ENCODE data around the gene P3H4. TPM values are rescaled to one million over a fixed set of nuclear protein-coding genes. Genes with fewer than 3 reads are reported as not detected.

The P3H4 gene
- total RNA-seq, 1 experiment from 2014 or later: 29.6 TPM

DNA sequence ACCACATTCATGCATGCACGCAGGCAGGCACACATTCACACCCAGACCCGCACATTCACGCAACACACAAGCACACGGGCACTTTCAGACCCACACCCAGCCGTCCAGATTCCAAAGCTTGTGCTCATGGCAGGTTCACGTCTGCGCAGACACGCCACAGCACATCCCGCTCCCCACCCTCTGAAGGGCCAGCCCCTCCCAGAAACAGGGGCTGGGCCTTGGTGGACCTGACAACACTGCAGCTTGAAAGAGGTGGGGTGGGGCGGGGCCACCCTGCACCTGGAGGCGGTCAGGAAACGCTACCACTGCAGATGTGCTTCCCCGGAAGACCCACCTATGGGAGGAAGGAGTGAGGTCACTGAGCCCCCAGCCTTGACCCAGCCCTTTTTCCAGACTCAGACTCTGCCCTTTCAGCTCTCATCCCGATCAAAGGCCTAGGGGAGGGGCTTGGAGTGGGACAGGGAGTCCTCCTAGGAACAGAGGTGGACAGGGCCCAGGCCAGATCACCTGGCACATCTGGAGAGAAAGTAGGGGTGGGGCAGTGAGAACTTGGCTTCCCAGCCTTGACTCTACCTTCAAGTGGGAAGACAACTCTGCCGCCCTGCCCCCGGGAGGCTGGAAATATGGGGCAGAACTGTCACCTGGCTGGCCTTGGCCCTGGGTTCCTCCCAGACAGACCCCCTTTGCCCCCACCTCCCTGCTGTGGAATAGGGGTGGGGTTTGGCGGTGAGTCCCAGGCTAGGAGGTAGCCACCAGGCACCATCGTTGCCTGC lies 11.0 kb downstream of the P3H4 start:
- Histone ChIP-seq H3K79me2 (ENCODE audit: low read length) (no peaks in the 10 kb centered on the region), H3K27ac (ENCODE audit: low read length) (peak overlapping the region; percentile 90), H3K4me3 (ENCODE audit: low read length) (peak overlapping the region; percentile 52; the same call in 1 of the 2 replicates), H4K20me1 (ENCODE audit: low read length) (no peaks in the 10 kb centered on the region), H3K9ac (ENCODE audit: low read length) (peak overlapping the region; percentile 61), H3K9me3 (ENCODE audit: low read length) (no peaks in the 10 kb centered on the region), H3K4me1 (ENCODE audit: insufficient read depth, low read length) (peaks cover 29% of the 10 kb centered on the region), H3K9me2 (replicated peaks; ENCODE audit: low read length) (no peaks in the 10 kb centered on the region), H3F3A (ENCODE audit: low read length, unreplicated experiment) (no peaks in the 10 kb centered on the region), H2AFZ (ENCODE audit: low read length) (no peak overlapping the region), H3K27me3 (ENCODE audit: low read length) (no peaks in the 10 kb centered on the region), H3K36me3 (ENCODE audit: low read depth, low read length) (no peaks in the 10 kb centered on the region), H3K4me2 (ENCODE audit: low read length) (peak overlapping the region; percentile 82)
- BruUV-seq (replicated peaks): TSS peak; percentile 100
- ChIA-PET POLR2A (ENCODE audit: unreplicated experiment) (interaction anchor here (0.6 to 1.8 kb wide), 2 partner anchors 15 to 28 kb away, joined by 3 to 26 read pairs; partner anchors contain the start of gene JUP), CTCF (interaction anchor here (0.6 to 1.8 kb wide), 6 partner anchors 15 to 107 kb away, joined by 3 to 15 read pairs (median 5); partner anchors contain the start of gene JUP)
- intact Hi-C loops (cut with micrococcal nuclease): loop anchor here (1.0 to 2.0 kb wide), 3 partner anchors 14 to 62 kb away; partner anchors contain the start of gene JUP
- TF ChIP-seq EZH2 (IDR thresholded peaks at IDR 0.05; ENCODE audit: low read length, unreplicated experiment) (no peak), EZH2phosphoT487 (IDR thresholded peaks at IDR 0.05; ENCODE audit: borderline replicate concordance, low read length) (no peak)
- TF ChIP-seq, protein P1, sequence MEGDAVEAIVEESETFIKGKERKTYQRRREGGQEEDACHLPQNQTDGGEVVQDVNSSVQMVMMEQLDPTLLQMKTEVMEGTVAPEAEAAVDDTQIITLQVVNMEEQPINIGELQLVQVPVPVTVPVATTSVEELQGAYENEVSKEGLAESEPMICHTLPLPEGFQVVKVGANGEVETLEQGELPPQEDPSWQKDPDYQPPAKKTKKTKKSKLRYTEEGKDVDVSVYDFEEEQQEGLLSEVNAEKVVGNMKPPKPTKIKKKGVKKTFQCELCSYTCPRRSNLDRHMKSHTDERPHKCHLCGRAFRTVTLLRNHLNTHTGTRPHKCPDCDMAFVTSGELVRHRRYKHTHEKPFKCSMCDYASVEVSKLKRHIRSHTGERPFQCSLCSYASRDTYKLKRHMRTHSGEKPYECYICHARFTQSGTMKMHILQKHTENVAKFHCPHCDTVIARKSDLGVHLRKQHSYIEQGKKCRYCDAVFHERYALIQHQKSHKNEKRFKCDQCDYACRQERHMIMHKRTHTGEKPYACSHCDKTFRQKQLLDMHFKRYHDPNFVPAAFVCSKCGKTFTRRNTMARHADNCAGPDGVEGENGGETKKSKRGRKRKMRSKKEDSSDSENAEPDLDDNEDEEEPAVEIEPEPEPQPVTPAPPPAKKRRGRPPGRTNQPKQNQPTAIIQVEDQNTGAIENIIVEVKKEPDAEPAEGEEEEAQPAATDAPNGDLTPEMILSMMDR (conservative IDR thresholded peaks at IDR 0.05; ENCODE audit: low read depth, low read length): no peak
- ATAC-seq: peak; percentile 70
- DNase-seq: peak; percentile 94

DNA sequence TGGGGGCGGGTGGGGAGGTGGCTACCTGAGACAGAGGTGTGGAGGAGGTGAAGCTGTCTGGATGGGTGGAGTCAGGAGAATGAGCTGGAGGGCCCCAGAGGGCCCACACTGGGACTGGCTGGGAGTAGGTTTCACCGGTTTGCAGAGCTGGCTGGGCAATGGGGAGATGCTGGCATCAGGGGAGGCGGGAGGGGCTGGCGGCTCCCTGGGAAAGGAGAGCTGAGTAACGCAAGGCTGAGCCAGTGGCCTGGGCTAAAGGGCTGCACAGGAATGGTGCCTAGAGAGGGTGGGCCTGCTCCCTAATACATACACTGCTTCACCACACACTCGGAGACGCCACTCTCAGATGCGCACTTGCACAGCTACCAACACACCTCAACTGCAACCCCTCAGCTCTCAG lies 12.4 kb downstream of the P3H4 start:
- H4K20me1 ChIP-seq (ENCODE audit: low read length): no peaks in the 10 kb centered on the region
- no TSS peak for BruUV-seq (replicated peaks)
- no peak for TF ChIP-seq EZH2 (IDR thresholded peaks at IDR 0.05; ENCODE audit: low read length, unreplicated experiment)
- TF ChIP-seq, protein P1 (conservative IDR thresholded peaks at IDR 0.05; ENCODE audit: low read depth, low read length): no peak
- TF ChIP-seq EZH2phosphoT487 (IDR thresholded peaks at IDR 0.05; ENCODE audit: borderline replicate concordance, low read length): no peak
- intact Hi-C loops (cut with micrococcal nuclease): no loop called here
- no peak overlapping the region for H3K4me2 ChIP-seq (ENCODE audit: low read length)
- H3K36me3 ChIP-seq (ENCODE audit: low read depth, low read length): no peaks in the 10 kb centered on the region
- no peak overlapping the region for H3K4me3 ChIP-seq (ENCODE audit: low read length)
- H3K9me2 ChIP-seq (replicated peaks; ENCODE audit: low read length): no peaks in the 10 kb centered on the region
- peak; percentile 31 for DNase-seq
- ChIA-PET CTCF (no interaction called here), POLR2A (ENCODE audit: unreplicated experiment) (interaction anchor here (0.6 to 1.1 kb wide), 2 partner anchors 13 to 984 kb away, joined by 3 to 4 read pairs; partner anchors contain the start of gene JUP)
- H3K9ac ChIP-seq (ENCODE audit: low read length): no peak overlapping the region
- no peaks in the 10 kb centered on the region for H3F3A ChIP-seq (ENCODE audit: low read length, unreplicated experiment)
- H3K9me3 ChIP-seq (ENCODE audit: low read length): no peaks in the 10 kb centered on the region
- H3K27me3 ChIP-seq (ENCODE audit: low read length): no peaks in the 10 kb centered on the region
- peaks cover 30% of the 10 kb centered on the region for H3K4me1 ChIP-seq (ENCODE audit: insufficient read depth, low read length)
- no peak for ATAC-seq
- H3K27ac ChIP-seq (ENCODE audit: low read length): peak overlapping the region; percentile 50
- no peak overlapping the region for H2AFZ ChIP-seq (ENCODE audit: low read length)
- no peaks in the 10 kb centered on the region for H3K79me2 ChIP-seq (ENCODE audit: low read length)

DNA sequence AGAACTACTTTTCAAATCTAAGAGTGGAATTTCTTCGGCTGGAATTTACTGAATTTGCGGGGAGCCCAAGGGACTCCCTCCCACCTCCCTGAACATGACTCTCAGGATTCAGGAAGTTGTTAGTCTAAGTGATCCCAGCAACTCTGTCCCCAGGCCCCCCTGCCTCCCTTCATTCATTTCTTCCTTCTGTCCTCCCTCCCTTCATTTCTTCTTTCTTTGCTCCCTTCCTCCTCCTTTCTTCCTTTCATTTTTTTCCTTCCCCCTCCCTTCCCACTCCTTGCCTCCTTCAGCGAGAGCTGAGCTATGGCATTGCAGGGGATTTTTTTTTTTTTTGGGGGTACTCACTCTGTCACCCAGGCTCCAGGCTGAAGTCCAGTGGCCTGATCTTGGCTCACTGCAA lies 14.4 kb downstream of the P3H4 start:
- ChIA-PET CTCF (no interaction called here), POLR2A (ENCODE audit: unreplicated experiment) (no interaction called here)
- no peak for DNase-seq
- Histone ChIP-seq H4K20me1 (ENCODE audit: low read length) (no peaks in the 10 kb centered on the region), H3K4me1 (ENCODE audit: insufficient read depth, low read length) (peaks cover 46% of the 10 kb centered on the region), H3K79me2 (ENCODE audit: low read length) (no peaks in the 10 kb centered on the region), H3K27ac (ENCODE audit: low read length) (no peak overlapping the region), H3K36me3 (ENCODE audit: low read depth, low read length) (no peaks in the 10 kb centered on the region), H3K4me2 (ENCODE audit: low read length) (no peak overlapping the region), H3K9me3 (ENCODE audit: low read length) (no peaks in the 10 kb centered on the region), H3K9me2 (replicated peaks; ENCODE audit: low read length) (no peaks in the 10 kb centered on the region), H3F3A (ENCODE audit: low read length, unreplicated experiment) (no peaks in the 10 kb centered on the region), H3K9ac (ENCODE audit: low read length) (no peak overlapping the region), H3K27me3 (ENCODE audit: low read length) (no peaks in the 10 kb centered on the region), H3K4me3 (ENCODE audit: low read length) (no peak overlapping the region), H2AFZ (ENCODE audit: low read length) (no peak overlapping the region)
- BruUV-seq (replicated peaks): no TSS peak
- TF ChIP-seq, protein P1 (conservative IDR thresholded peaks at IDR 0.05; ENCODE audit: low read depth, low read length): no peak
- TF ChIP-seq EZH2phosphoT487 (IDR thresholded peaks at IDR 0.05; ENCODE audit: borderline replicate concordance, low read length): no peak
- TF ChIP-seq EZH2 (IDR thresholded peaks at IDR 0.05; ENCODE audit: low read length, unreplicated experiment): no peak
- intact Hi-C loops (cut with micrococcal nuclease): no loop called here
- no peak for ATAC-seq
